Upper lobe of left lung (tissue), 6 donors: ENCODE measurements around the gene EVL. TPM values are rescaled to one million over a fixed set of nuclear protein-coding genes. Genes with fewer than 3 reads are reported as not detected.
A peak's percentile ranks its signal among the peaks of the same experiment; 100 is the strongest.

ENCODE experiments used
- ATAC-seq, 2 donors: fragments of 200-7000 bp; cut with Tn5 transposase; one replicate each; pipeline ENCODE4 v1.9.1; 2022; ENCODE audit warnings: mild to moderate bottlenecking in 2 of 2, moderate library complexity in 2 of 2; ENCODE audit not compliant: low FRiP score in 2 of 2
- DNase-seq, 2 donors: peaks; one replicate each; pipeline ENCODE4 v3.0.0-alpha.2; 2019 to 2020
- H3K27ac ChIP-seq, 4 donors: fragments of 200-600 bp; sonication (generic); one replicate each; pipeline ENCODE4 v1.5.1; 2016 to 2019
- H3K27me3 ChIP-seq, 4 donors: fragments of 200-600 bp; sonication (generic); one replicate each; pipeline ENCODE4 v1.5.1; 2017 to 2019
- H3K36me3 ChIP-seq, 4 donors: fragments of 200-600 bp; sonication (generic); one replicate each; pipeline ENCODE4 v1.5.1; 2016 to 2019
- H3K4me1 ChIP-seq, 4 donors: fragments of 200-600 bp; sonication (generic); one replicate each; pipeline ENCODE4 v1.5.1; 2018 to 2019
- H3K4me3 ChIP-seq, 4 donors: fragments of 200-600 bp; sonication (generic); one replicate each; pipeline ENCODE4 v1.5.1; 2017 to 2019; ENCODE audit warnings: mild to moderate bottlenecking in 2 of 4, moderate library complexity in 1 of 4
- H3K9me3 ChIP-seq, 4 donors: fragments of 200-600 bp; sonication (generic); one replicate each; pipeline ENCODE4 v1.5.1; 2018 to 2019
- CTCF ChIP-seq, 6 experiments: fragments of 450-650 bp in 4 of 6; fragments of 200-600 bp in 2 of 6; sonication (generic) in 2 of 6; IDR thresholded peaks; one replicate each; pipeline ENCODE4 v1.5.1; 2016 to 2019; ENCODE audit warnings: antibody characterized with exemption in 6 of 6
- EP300 ChIP-seq, 4 donors: sonication (generic); formaldehyde crosslinking; IDR thresholded peaks; one replicate each; pipeline ENCODE4 v1.5.1; 2017; ENCODE audit warnings: antibody characterized with exemption in 4 of 4, control low read depth in 2 of 4
- POLR2A ChIP-seq, 4 donors: fragments of 450-650 bp; IDR thresholded peaks; one replicate each; pipeline ENCODE4 v1.5.1; 2016 to 2017; ENCODE audit warnings: antibody characterized with exemption in 4 of 4, mild to moderate bottlenecking in 2 of 4
- POLR2AphosphoS5 ChIP-seq, 2 donors: sonication (generic); formaldehyde crosslinking; IDR thresholded peaks; one replicate each; pipeline ENCODE4 v1.5.1; 2017; ENCODE audit warnings: antibody characterized with exemption in 2 of 2
- WGBS, 2 donors: methylation state at CpG; one replicate each; pipeline ENCODE4 v1.1.5; 2017 to 2018; 5-methylcytosine and 5-hydroxymethylcytosine counted together
- total RNA-seq, 6 donors: library from RNA; depleted of rRNA in 4 of 6; stranded (reverse); fragments of >200 nt in 4 of 6; gene quantifications; one replicate each; pipeline versions ENCODE4 v1.1.0 to v1.2.1, GENCODE V29; 2016 to 2021
- donor health status: DM: no; HTN: no; CAD: no; lungs with moderate emphysema.
- donor health status: DM: no; HTN: yes; CAD: no; lungs with severe emphysema.

Gene EVL
- total RNA-seq, 6 donors from 2014 or later, result 69.6 to 222 (median 140) TPM

- peaks cover 30 to 63% (median 46%) of the 10 kb centered on the region in 4 donors for H3K4me1 ChIP-seq
- H3K9me3 ChIP-seq, result no peaks in the 10 kb centered on the region
- H3K27me3 ChIP-seq, result no peaks in the 10 kb centered on the region
- DNase-seq (no peak), ATAC-seq (no peak)
- H3K27ac ChIP-seq, result no peak overlapping the region
- H3K36me3 ChIP-seq, result no peaks in the 10 kb centered on the region
- 78 to 88% methylated on average over 3 of the region's 3 CpGs for WGBS, 2 donors
- H3K4me3 ChIP-seq, result no peak overlapping the region
- TF ChIP-seq POLR2AphosphoS5 (IDR thresholded peaks at IDR 0.05), result no peak
Measured at GRCh38 chr14:100071545-100071944, 6.3 kb downstream of the EVL start.

- TF ChIP-seq POLR2A (IDR thresholded peaks at IDR 0.05), result peak in 1 of 4 donors; percentile 6
- TF ChIP-seq CTCF (IDR thresholded peaks at IDR 0.05), result peak in 4 of 6 experiments; percentile 16 to 46 (median 26)
- no peak for TF ChIP-seq EP300 (IDR thresholded peaks at IDR 0.05)
- no peak for TF ChIP-seq POLR2AphosphoS5 (IDR thresholded peaks at IDR 0.05)
- Histone ChIP-seq H3K4me3 (peak overlapping the region in 1 of 4 donors; percentile 0), H3K27ac (peak overlapping the region; percentile 53 to 71 (median 55)), H3K4me1 (peaks cover 33 to 66% (median 51%) of the 10 kb centered on the region in 4 donors), H3K27me3 (no peaks in the 10 kb centered on the region), H3K36me3 (no peaks in the 10 kb centered on the region), H3K9me3 (no peaks in the 10 kb centered on the region)
- ATAC-seq (peak in 1 of 2 donors; percentile 33), DNase-seq (peak in 1 of 2 donors; percentile 82)
- 47 to 67% methylated on average over 14 of the region's 14 CpGs for WGBS, 2 donors
Measured at GRCh38 chr14:100072783-100073346, 7.6 kb downstream of the EVL start.

- H3K9me3 ChIP-seq, result no peaks in the 10 kb centered on the region
- 51 to 52% methylated on average over 14 of the region's 14 CpGs for WGBS, 2 donors
- DNase-seq, result peak in 1 of 2 donors; percentile 47
- H3K4me1 ChIP-seq, result peaks cover 32 to 68% (median 56%) of the 10 kb centered on the region in 4 donors
- H3K27me3 ChIP-seq, result no peaks in the 10 kb centered on the region
- H3K27ac ChIP-seq, result peak overlapping the region; percentile 53 to 71 (median 55)
- no peak for ATAC-seq
- TF ChIP-seq CTCF (IDR thresholded peaks at IDR 0.05) (no peak), POLR2A (IDR thresholded peaks at IDR 0.05) (no peak), POLR2AphosphoS5 (IDR thresholded peaks at IDR 0.05) (no peak), EP300 (IDR thresholded peaks at IDR 0.05) (no peak)
- no peaks in the 10 kb centered on the region for H3K36me3 ChIP-seq
- no peak overlapping the region for H3K4me3 ChIP-seq
Measured at GRCh38 chr14:100073576-100074430, 8.6 kb downstream of the EVL start.

- Histone ChIP-seq H3K27ac (peak overlapping the region in 3 of 4 donors; percentile 20 to 71 (median 52)), H3K27me3 (no peaks in the 10 kb centered on the region), H3K36me3 (no peaks in the 10 kb centered on the region), H3K4me1 (peaks cover 38 to 75% (median 62%) of the 10 kb centered on the region in 4 donors), H3K4me3 (no peak overlapping the region), H3K9me3 (no peaks in the 10 kb centered on the region)
- 82 to 84% methylated on average over 7 of the region's 7 CpGs for WGBS, 2 donors
- TF ChIP-seq POLR2A (IDR thresholded peaks at IDR 0.05), result no peak
- TF ChIP-seq POLR2AphosphoS5 (IDR thresholded peaks at IDR 0.05), result no peak
- TF ChIP-seq EP300 (IDR thresholded peaks at IDR 0.05), result no peak
- TF ChIP-seq CTCF (IDR thresholded peaks at IDR 0.05), result no peak
- ATAC-seq, result no peak
- DNase-seq, result no peak
Measured at GRCh38 chr14:100074431-100075100, 9.3 kb downstream of the EVL start.

GRCh38 chr14:100075681-100076080 is 10.5 kb downstream of the EVL start:
- Histone ChIP-seq H3K4me3 (no peak overlapping the region), H3K9me3 (no peaks in the 10 kb centered on the region), H3K27ac (peak overlapping the region in 2 of 4 donors; percentile 37 to 63), H3K27me3 (no peaks in the 10 kb centered on the region), H3K4me1 (peaks cover 39 to 76% (median 64%) of the 10 kb centered on the region in 4 donors), H3K36me3 (no peaks in the 10 kb centered on the region)
- 73 to 89% methylated on average over 2 to 4 of the region's 4 CpGs for WGBS, 2 donors
- DNase-seq (no peak), ATAC-seq (no peak)
- TF ChIP-seq POLR2AphosphoS5 (IDR thresholded peaks at IDR 0.05) (no peak), CTCF (IDR thresholded peaks at IDR 0.05) (no peak), POLR2A (IDR thresholded peaks at IDR 0.05) (no peak), EP300 (IDR thresholded peaks at IDR 0.05) (no peak)
